ENCODE data around the gene TAF5. TPM values are rescaled to one million over a fixed set of nuclear protein-coding genes. Genes with fewer than 3 reads are reported as not detected.
A peak's percentile ranks its signal among the peaks of the same experiment; 100 is the strongest.

Gene TAF5
- total and polyA plus RNA-seq, 2 experiments from 2014 or later = 4.6 to 7.1 TPM

GRCh38 chr10:103428989-103429643 lies 61.3 kb downstream of the TAF5 start:
- no peak overlapping the region for H3K27ac ChIP-seq
- DNase-seq (ENCODE audit: low read depth in 1 of 2, low spot score in 1 of 2) = no peak
- H3K4me1 ChIP-seq (ENCODE audit: low read depth) = no peaks in the 10 kb centered on the region
- no peak overlapping the region for H3K4me3 ChIP-seq
- H3K9me3 ChIP-seq (ENCODE audit: low read depth) = no peaks in the 10 kb centered on the region
- peaks cover 52% of the 10 kb centered on the region for H3K36me3 ChIP-seq
- TF ChIP-seq CTCF (IDR thresholded peaks at IDR 0.05; ENCODE audit: low read depth, low read length) = no peak
- H3K27me3 ChIP-seq = no peaks in the 10 kb centered on the region

GRCh38 chr10:103429647-103430046 lies 61.9 kb downstream of the TAF5 start:
- H3K4me3 ChIP-seq = no peak overlapping the region
- H3K36me3 ChIP-seq = peaks cover 47% of the 10 kb centered on the region
- no peaks in the 10 kb centered on the region for H3K27me3 ChIP-seq
- DNase-seq (ENCODE audit: low read depth in 1 of 2, low spot score in 1 of 2) = no peak
- no peaks in the 10 kb centered on the region for H3K9me3 ChIP-seq (ENCODE audit: low read depth)
- no peak for TF ChIP-seq CTCF (IDR thresholded peaks at IDR 0.05; ENCODE audit: low read depth, low read length)
- H3K27ac ChIP-seq = no peak overlapping the region
- H3K4me1 ChIP-seq (ENCODE audit: low read depth) = no peaks in the 10 kb centered on the region

GRCh38 chr10:103431902-103432301 lies 64.1 kb downstream of the TAF5 start:
- no peak for TF ChIP-seq CTCF (IDR thresholded peaks at IDR 0.05; ENCODE audit: low read depth, low read length)
- no peak for DNase-seq (ENCODE audit: low read depth in 1 of 2, low spot score in 1 of 2)
- no peak overlapping the region for H3K4me3 ChIP-seq
- H3K27ac ChIP-seq = no peak overlapping the region
- H3K9me3 ChIP-seq (ENCODE audit: low read depth) = no peaks in the 10 kb centered on the region
- H3K27me3 ChIP-seq = no peaks in the 10 kb centered on the region
- H3K4me1 ChIP-seq (ENCODE audit: low read depth) = no peaks in the 10 kb centered on the region
- H3K36me3 ChIP-seq = peaks cover 47% of the 10 kb centered on the region

GRCh38 chr10:103433858-103434257 lies 66.1 kb downstream of the TAF5 start:
- peaks cover 46% of the 10 kb centered on the region for H3K36me3 ChIP-seq
- no peak for TF ChIP-seq CTCF (IDR thresholded peaks at IDR 0.05; ENCODE audit: low read depth, low read length)
- no peaks in the 10 kb centered on the region for H3K4me1 ChIP-seq (ENCODE audit: low read depth)
- H3K27me3 ChIP-seq = no peaks in the 10 kb centered on the region
- DNase-seq (ENCODE audit: low read depth in 1 of 2, low spot score in 1 of 2) = peak in 1 of 2 donors; percentile 86
- no peaks in the 10 kb centered on the region for H3K9me3 ChIP-seq (ENCODE audit: low read depth)
- H3K4me3 ChIP-seq = no peak overlapping the region
- no peak overlapping the region for H3K27ac ChIP-seq

Other genes with a start within 250 kb of the TAF5 start
- 36.9 and 51.1 TPM in 2 replicates for gene NT5C2, start 174.7 kb upstream of the TAF5 start, total RNA-seq
- gene NT5C2, start 174.7 kb upstream of the TAF5 start, polyA plus RNA-seq = 59.4 and 84.0 TPM in 2 replicates
- not detected in 2 replicates for gene RPEL1, start 122.1 kb upstream of the TAF5 start, total RNA-seq
- gene RPEL1, start 122.1 kb upstream of the TAF5 start, polyA plus RNA-seq = not detected in 2 replicates
- 1.1 and 1.3 TPM in 2 replicates for gene INA, start 90.8 kb upstream of the TAF5 start, total RNA-seq
- gene INA, start 90.8 kb upstream of the TAF5 start, polyA plus RNA-seq = 0.42 and 1.8 TPM in 2 replicates
- gene PCGF6, start 16.8 kb upstream of the TAF5 start, total RNA-seq = 11.5 and 21.4 TPM in 2 replicates
- gene PCGF6, start 16.8 kb upstream of the TAF5 start, polyA plus RNA-seq = 14.7 and 20.6 TPM in 2 replicates
- 81.4 and 282 TPM in 2 replicates for gene ATP5MK, start 28.5 kb downstream of the TAF5 start, total RNA-seq
- gene ATP5MK, start 28.5 kb downstream of the TAF5 start, polyA plus RNA-seq = 663 and 909 TPM in 2 replicates
- 20.4 and 30.3 TPM in 2 replicates for gene PDCD11, start 28.6 kb downstream of the TAF5 start, total RNA-seq
- 17.9 and 20.1 TPM in 2 replicates for gene PDCD11, start 28.6 kb downstream of the TAF5 start, polyA plus RNA-seq
- gene CALHM2, start 84.4 kb downstream of the TAF5 start, total RNA-seq = 0.95 and 3.7 TPM in 2 replicates
- gene CALHM2, start 84.4 kb downstream of the TAF5 start, polyA plus RNA-seq = 1.1 TPM in 2 replicates
- gene CALHM1, start 90.9 kb downstream of the TAF5 start, total RNA-seq = 0.11 TPM in 1 of 2 replicates, not detected in the other
- gene CALHM1, start 90.9 kb downstream of the TAF5 start, polyA plus RNA-seq = not detected in 2 replicates
- not detected in 2 replicates for gene CALHM3, start 111.3 kb downstream of the TAF5 start, total RNA-seq
- gene CALHM3, start 111.3 kb downstream of the TAF5 start, polyA plus RNA-seq = not detected in 2 replicates
- 2.3 and 2.7 TPM in 2 replicates for gene NEURL1, start 125.7 kb downstream of the TAF5 start, total RNA-seq
- gene NEURL1, start 125.7 kb downstream of the TAF5 start, polyA plus RNA-seq = 1.4 and 3.5 TPM in 2 replicates